ENCODE data around the gene SORCS2. TPM values are rescaled to one million over a fixed set of nuclear protein-coding genes. Genes with fewer than 3 reads are reported as not detected.

SORCS2 gene
- total RNA-seq, 1 donor from 2014 or later: 7.2 TPM

- H3K36me3 ChIP-seq: no peaks in the 10 kb centered on the region
- no peaks in the 10 kb centered on the region for H3K9me3 ChIP-seq
- H3K4me3 ChIP-seq: no peak overlapping the region
- TF ChIP-seq CTCF (IDR thresholded peaks at IDR 0.05): no peak
- intact Hi-C loops (cut with DNase I): loop anchor here (10.0 kb wide), 1 partner anchor 513 kb away; no protein-coding TSS in a partner anchor
- DNase-seq: peak; percentile 67
- peaks cover 60% of the 10 kb centered on the region for H3K27me3 ChIP-seq
- no peak overlapping the region for H3K27ac ChIP-seq
- peaks cover 4% of the 10 kb centered on the region for H3K4me1 ChIP-seq
- ATAC-seq: no peak
These were observed 639 bp upstream of the SORCS2 start for GRCh38 chr4:7191546-7192251.

GRCh38 chr4:7193030-7193958 lies 956 bp downstream of the SORCS2 start:
- Histone ChIP-seq H3K4me3 (peak overlapping the region; percentile 42), H3K36me3 (no peaks in the 10 kb centered on the region), H3K9me3 (no peaks in the 10 kb centered on the region), H3K27ac (no peak overlapping the region), H3K27me3 (peaks cover 54% of the 10 kb centered on the region), H3K4me1 (peaks cover 4% of the 10 kb centered on the region)
- ATAC-seq: no peak
- no peak for TF ChIP-seq CTCF (IDR thresholded peaks at IDR 0.05)
- DNase-seq: peak; percentile 71
- intact Hi-C loops (cut with DNase I): loop anchor here (10.0 kb wide), 1 partner anchor 512 kb away; no protein-coding TSS in a partner anchor

GRCh38 chr4:7194251-7195140 lies 2.2 kb downstream of the SORCS2 start:
- Histone ChIP-seq H3K4me3 (no peak overlapping the region), H3K9me3 (no peaks in the 10 kb centered on the region), H3K4me1 (peaks cover 4% of the 10 kb centered on the region), H3K27me3 (peaks cover 43% of the 10 kb centered on the region), H3K27ac (no peak overlapping the region), H3K36me3 (no peaks in the 10 kb centered on the region)
- ATAC-seq (peak; percentile 77), DNase-seq (peak; percentile 90)
- peak; percentile 53 for TF ChIP-seq CTCF (IDR thresholded peaks at IDR 0.05)
- intact Hi-C loops (cut with DNase I): loop anchor here (10.0 kb wide), 1 partner anchor 510 kb away; no protein-coding TSS in a partner anchor

GRCh38 chr4:7195141-7195515 lies 2.8 kb downstream of the SORCS2 start:
- H3K27me3 ChIP-seq: peaks cover 38% of the 10 kb centered on the region

More at GRCh38 chr4:7195141-7195515, 2.8 kb downstream of the SORCS2 start:
- peak; percentile 59 for DNase-seq
- intact Hi-C loops (cut with DNase I): loop anchor here (10.0 kb wide), 1 partner anchor 510 kb away; no protein-coding TSS in a partner anchor
- Histone ChIP-seq H3K9me3 (no peaks in the 10 kb centered on the region), H3K36me3 (no peaks in the 10 kb centered on the region), H3K27ac (no peak overlapping the region), H3K4me1 (peaks cover 4% of the 10 kb centered on the region), H3K4me3 (no peak overlapping the region)
- TF ChIP-seq CTCF (IDR thresholded peaks at IDR 0.05): no peak
- ATAC-seq: no peak
